Caco-2 (cell line): Measurements from ENCODE around the gene ZNF778. TPM values are rescaled to one million over a fixed set of nuclear protein-coding genes. Genes with fewer than 3 reads are reported as not detected.

Experiments used
- BruUV-seq: library from RNA; stranded (reverse); fragments of 400-500 nt; replicated peaks from 2 replicates; lab custom pipeline; 2021; lab: Mats Ljungman, UMichigan
- CTCF ChIA-PET: fragments of 300-600 bp; sonication (Branson Sonifier 250); formaldehyde crosslinking; loops from one replicate; lab custom pipeline; 2022; ENCODE audit warnings: antibody characterized with exemption; lab: Charles Lee
- POLR2A ChIA-PET: fragments of 300-600 bp; sonication (Branson Sonifier 250); formaldehyde crosslinking; loops from one replicate; lab custom pipeline; 2022; ENCODE audit warnings: antibody characterized with exemption; lab: Charles Lee
- DNase-seq, 2 experiments: peaks; one replicate each; pipeline versions ENCODE4 v3.0.0 to v3.0.0-alpha.2; 2020 to 2022
- H3K27me3 ChIP-seq: replicated peaks from 2 replicates; pipeline ENCODE4 v1.6.0; 2011; ENCODE audit warnings: low read length; ENCODE audit not compliant: control insufficient read depth, insufficient read depth
- H3K36me3 ChIP-seq: 2 replicates; pipeline ENCODE4 v1.5.1; 2011; ENCODE audit warnings: low read length; ENCODE audit not compliant: control insufficient read depth, insufficient read depth
- H3K4me1 ChIP-seq: fragments of 250-450 bp; sonication (Bioruptor Pico); 2 replicates; pipeline ENCODE4 v1.5.1; 2020; ENCODE audit warnings: mild to moderate bottlenecking
- H3K4me3 ChIP-seq: 2 replicates; pipeline ENCODE4 v1.5.1; 2011; ENCODE audit warnings: low read depth, mild to moderate bottlenecking, control low read depth, low read length
- H3K9me3 ChIP-seq: fragments of 250-450 bp; sonication (Bioruptor Pico); 2 replicates; pipeline ENCODE4 v1.5.1; 2020; ENCODE audit warnings: mild to moderate bottlenecking, moderate library complexity
- H3K27ac Mint-ChIP-seq: one replicate; pipeline ENCODE4 v1.8.0; 2022; ENCODE audit warnings: mixed read lengths; ENCODE audit not compliant: unreplicated experiment
- H3K27me3 Mint-ChIP-seq: one replicate; pipeline ENCODE4 v1.8.0; 2022; ENCODE audit warnings: mixed read lengths; ENCODE audit not compliant: insufficient read depth, unreplicated experiment
- H3K36me3 Mint-ChIP-seq: one replicate; pipeline ENCODE4 v1.8.0; 2022; ENCODE audit warnings: mild to moderate bottlenecking, mixed read lengths; ENCODE audit not compliant: insufficient read depth, unreplicated experiment
- H3K4me1 Mint-ChIP-seq: one replicate; pipeline ENCODE4 v1.8.0; 2022; ENCODE audit warnings: low read depth, mixed read lengths; ENCODE audit not compliant: unreplicated experiment
- H3K4me3 Mint-ChIP-seq: one replicate; pipeline ENCODE4 v1.8.0; 2022; ENCODE audit warnings: mild to moderate bottlenecking, moderate library complexity, mixed read lengths; ENCODE audit not compliant: unreplicated experiment
- H3K9me3 Mint-ChIP-seq: one replicate; pipeline ENCODE4 v1.8.0; 2022; ENCODE audit warnings: mixed read lengths; ENCODE audit not compliant: unreplicated experiment
- intact Hi-C: fragments of 100-400 bp; cut with micrococcal nuclease; formaldehyde crosslinking; loops from one replicate; pipeline ENCODE4 v1.10.0; 2022; ENCODE audit not compliant: unreplicated experiment
- total RNA-seq: library from RNA; stranded (reverse); gene quantifications from 2 replicates; pipeline ENCODE4 v1.2.3, GENCODE V29; 2022
- TF ChIP-seq, protein P1 (sequence below), 2 experiments: fragments of 200-600 bp in 1 of 2; IDR thresholded peaks; 1 replicate in 1 of 2; 2 replicates in 1 of 2; pipeline versions ENCODE4 v1.5.1 to v1.8.0; 2011 to 2022; ENCODE audit warnings: antibody characterized with exemption in 1 of 2, control low read depth in 1 of 2, inconsistent platforms in 1 of 2, low read depth in 1 of 2, low read length in 1 of 2, mild to moderate bottlenecking in 1 of 2, moderate library complexity in 1 of 2; ENCODE audit not compliant: insufficient read depth in 1 of 2, severe bottlenecking in 1 of 2, unreplicated experiment in 1 of 2

Gene ZNF778
- total RNA-seq, 1 experiment from 2014 or later = 18.1 TPM

DNA sequence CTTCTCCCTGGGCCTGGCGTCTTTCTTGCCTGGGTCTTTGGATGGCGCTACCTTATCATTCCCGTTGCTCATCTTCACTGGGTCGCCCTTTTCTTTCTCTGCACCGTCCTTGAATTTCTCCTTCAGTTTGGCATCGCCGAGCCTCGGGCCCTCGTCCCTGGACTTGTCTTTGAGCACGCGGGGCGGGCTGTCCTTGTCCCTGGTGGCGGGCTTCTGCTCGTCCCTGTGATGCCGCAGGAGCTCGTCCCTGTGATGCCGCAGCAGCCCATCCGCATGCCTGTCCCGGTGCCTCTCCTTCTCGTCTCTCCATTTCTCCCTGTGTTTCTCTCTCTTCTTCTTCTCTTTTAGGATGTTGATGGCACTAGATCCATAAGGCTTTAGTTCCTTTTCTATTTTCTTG is 64.3 kb downstream of the ZNF778 start:
- H3K9me3 Mint-ChIP-seq = no peaks in the 10 kb centered on the region
- H3K36me3 Mint-ChIP-seq = peaks cover 20% of the 10 kb centered on the region
- intact Hi-C loops = no loop called here
- H3K27ac Mint-ChIP-seq = no peak overlapping the region
- TF ChIP-seq, protein P1, sequence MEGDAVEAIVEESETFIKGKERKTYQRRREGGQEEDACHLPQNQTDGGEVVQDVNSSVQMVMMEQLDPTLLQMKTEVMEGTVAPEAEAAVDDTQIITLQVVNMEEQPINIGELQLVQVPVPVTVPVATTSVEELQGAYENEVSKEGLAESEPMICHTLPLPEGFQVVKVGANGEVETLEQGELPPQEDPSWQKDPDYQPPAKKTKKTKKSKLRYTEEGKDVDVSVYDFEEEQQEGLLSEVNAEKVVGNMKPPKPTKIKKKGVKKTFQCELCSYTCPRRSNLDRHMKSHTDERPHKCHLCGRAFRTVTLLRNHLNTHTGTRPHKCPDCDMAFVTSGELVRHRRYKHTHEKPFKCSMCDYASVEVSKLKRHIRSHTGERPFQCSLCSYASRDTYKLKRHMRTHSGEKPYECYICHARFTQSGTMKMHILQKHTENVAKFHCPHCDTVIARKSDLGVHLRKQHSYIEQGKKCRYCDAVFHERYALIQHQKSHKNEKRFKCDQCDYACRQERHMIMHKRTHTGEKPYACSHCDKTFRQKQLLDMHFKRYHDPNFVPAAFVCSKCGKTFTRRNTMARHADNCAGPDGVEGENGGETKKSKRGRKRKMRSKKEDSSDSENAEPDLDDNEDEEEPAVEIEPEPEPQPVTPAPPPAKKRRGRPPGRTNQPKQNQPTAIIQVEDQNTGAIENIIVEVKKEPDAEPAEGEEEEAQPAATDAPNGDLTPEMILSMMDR (IDR thresholded peaks at IDR 0.05; ENCODE audit: insufficient read depth in 1 of 2, low read depth in 1 of 2, low read length in 1 of 2, severe bottlenecking in 1 of 2, unreplicated experiment in 1 of 2) = no peak
- H3K27me3 Mint-ChIP-seq = no peaks in the 10 kb centered on the region
- Histone ChIP-seq H3K9me3 (no peaks in the 10 kb centered on the region), H3K4me3 (no peak overlapping the region), H3K27me3 (no peaks in the 10 kb centered on the region), H3K4me1 (peaks cover 12% of the 10 kb centered on the region), H3K36me3 (peaks cover 7% of the 10 kb centered on the region)
- no peak overlapping the region for H3K4me3 Mint-ChIP-seq
- ChIA-PET CTCF (no interaction called here), POLR2A (no interaction called here)
- no peaks in the 10 kb centered on the region for H3K4me1 Mint-ChIP-seq
- BruUV-seq = no TSS peak
- no peak for DNase-seq

- Histone ChIP-seq H3K9me3 (no peaks in the 10 kb centered on the region), H3K36me3 (peaks cover 7% of the 10 kb centered on the region), H3K4me3 (no peak overlapping the region), H3K4me1 (peaks cover 12% of the 10 kb centered on the region), H3K27me3 (no peaks in the 10 kb centered on the region)
- BruUV-seq = no TSS peak
- Mint-ChIP-seq H3K27ac (no peak overlapping the region), H3K36me3 (peaks cover 13% of the 10 kb centered on the region), H3K27me3 (no peaks in the 10 kb centered on the region), H3K4me1 (no peaks in the 10 kb centered on the region), H3K4me3 (no peak overlapping the region), H3K9me3 (no peaks in the 10 kb centered on the region)
- TF ChIP-seq, protein P1 (IDR thresholded peaks at IDR 0.05; ENCODE audit: insufficient read depth in 1 of 2, low read depth in 1 of 2, low read length in 1 of 2, severe bottlenecking in 1 of 2, unreplicated experiment in 1 of 2) = no peak
- DNase-seq = no peak
- ChIA-PET POLR2A (no interaction called here), CTCF (no interaction called here)
- intact Hi-C loops = no loop called here
Observed at GRCh38 chr16:89282523-89282922, 65.0 kb downstream of the ZNF778 start.

GRCh38 chr16:89283449-89283848 is 65.9 kb downstream of the ZNF778 start:
- Mint-ChIP-seq H3K9me3 (no peaks in the 10 kb centered on the region), H3K36me3 (peaks cover 4% of the 10 kb centered on the region), H3K27me3 (no peaks in the 10 kb centered on the region), H3K4me1 (no peaks in the 10 kb centered on the region), H3K4me3 (no peak overlapping the region), H3K27ac (no peak overlapping the region)
- no peaks in the 10 kb centered on the region for H3K9me3 ChIP-seq
- H3K27me3 ChIP-seq = no peaks in the 10 kb centered on the region
- peaks cover 12% of the 10 kb centered on the region for H3K4me1 ChIP-seq
- TF ChIP-seq, protein P1 (IDR thresholded peaks at IDR 0.05; ENCODE audit: insufficient read depth in 1 of 2, low read depth in 1 of 2, low read length in 1 of 2, severe bottlenecking in 1 of 2, unreplicated experiment in 1 of 2) = no peak
- BruUV-seq = no TSS peak
- no peak for DNase-seq
- H3K36me3 ChIP-seq = peaks cover 7% of the 10 kb centered on the region
- POLR2A ChIA-PET = interaction anchor here (0.7 kb wide), 1 partner anchor 9 kb away, joined by 3 read pairs; no protein-coding TSS in a partner anchor
- H3K4me3 ChIP-seq = no peak overlapping the region
- intact Hi-C loops = no loop called here
- CTCF ChIA-PET = no interaction called here
